Naive thymus-derived CD8-positive, alpha-beta T cell (primary cell): Measurements from ENCODE around the gene FCN3. TPM values are rescaled to one million over a fixed set of nuclear protein-coding genes. Genes with fewer than 3 reads are reported as not detected.

Experiments
- ATAC-seq, 2 donors: fragments of 150-1000 bp; cut with Tn5 transposase in 1 of 2; sonication (Bioruptor Pico), chemical (Tn5 transposase) in 1 of 2; 1 replicate in 1 of 2; 2 replicates in 1 of 2; pipeline ENCODE4 v1.10.0; 2021; ENCODE audit warnings: mild to moderate bottlenecking in 2 of 2, moderate library complexity in 2 of 2
- POLR2A ChIA-PET: fragments of 350-600 bp; sonication (Branson Sonifier 250); formaldehyde crosslinking; loops from one replicate; lab custom pipeline; 2021; ENCODE audit warnings: antibody characterized with exemption; lab: Charles Lee
- DNase-seq, 10 donors: peaks; one replicate each; pipeline versions ENCODE4 v3.0.0 to v3.0.0-alpha.2; 2020 to 2022
- H3K27ac Mint-ChIP-seq, 10 donors: one replicate each; pipeline ENCODE4 v1.8.0; 2020 to 2022; ENCODE audit warnings: mild to moderate bottlenecking in 10 of 10, mixed read lengths in 10 of 10, moderate library complexity in 4 of 10, inconsistent platforms in 1 of 10
- H3K27me3 Mint-ChIP-seq, 5 donors: one replicate each; pipeline ENCODE4 v1.8.0; 2021 to 2022; ENCODE audit warnings: mixed read lengths in 5 of 5
- H3K36me3 Mint-ChIP-seq, 3 donors: one replicate each; pipeline ENCODE4 v1.8.0; 2020 to 2022; ENCODE audit warnings: mixed read lengths in 3 of 3, mild to moderate bottlenecking in 2 of 3, inconsistent platforms in 1 of 3
- H3K4me1 Mint-ChIP-seq, 4 donors: one replicate each; pipeline ENCODE4 v1.8.0; 2021 to 2022; ENCODE audit warnings: mixed read lengths in 4 of 4
- H3K4me3 Mint-ChIP-seq, 10 donors: one replicate each; pipeline ENCODE4 v1.8.0; 2020 to 2022; ENCODE audit warnings: mild to moderate bottlenecking in 10 of 10, mixed read lengths in 10 of 10, moderate library complexity in 6 of 10, inconsistent platforms in 1 of 10
- H3K9me3 Mint-ChIP-seq, 9 donors: one replicate each; pipeline ENCODE4 v1.8.0; 2020 to 2022; ENCODE audit warnings: mixed read lengths in 9 of 9, mild to moderate bottlenecking in 3 of 9, inconsistent platforms in 1 of 9, moderate library complexity in 1 of 9
- polyA plus RNA-seq, 3 donors: library from polyadenylated mRNA; unstranded; fragments of 300-500 nt; fragmentation: Illumina TruSeq; gene quantifications; one replicate each; pipeline ENCODE4 v1.2.3, GENCODE V29; 2021
- total RNA-seq, 8 experiments: library from RNA in 2 of 8; stranded (reverse) in 2 of 8; gene quantifications; one replicate each; pipeline ENCODE4 v1.2.3 and lab custom pipeline; 2021 to 2026

FCN3 gene
- total and polyA plus RNA-seq, 5 experiments from 2014 or later, result not detected

DNA sequence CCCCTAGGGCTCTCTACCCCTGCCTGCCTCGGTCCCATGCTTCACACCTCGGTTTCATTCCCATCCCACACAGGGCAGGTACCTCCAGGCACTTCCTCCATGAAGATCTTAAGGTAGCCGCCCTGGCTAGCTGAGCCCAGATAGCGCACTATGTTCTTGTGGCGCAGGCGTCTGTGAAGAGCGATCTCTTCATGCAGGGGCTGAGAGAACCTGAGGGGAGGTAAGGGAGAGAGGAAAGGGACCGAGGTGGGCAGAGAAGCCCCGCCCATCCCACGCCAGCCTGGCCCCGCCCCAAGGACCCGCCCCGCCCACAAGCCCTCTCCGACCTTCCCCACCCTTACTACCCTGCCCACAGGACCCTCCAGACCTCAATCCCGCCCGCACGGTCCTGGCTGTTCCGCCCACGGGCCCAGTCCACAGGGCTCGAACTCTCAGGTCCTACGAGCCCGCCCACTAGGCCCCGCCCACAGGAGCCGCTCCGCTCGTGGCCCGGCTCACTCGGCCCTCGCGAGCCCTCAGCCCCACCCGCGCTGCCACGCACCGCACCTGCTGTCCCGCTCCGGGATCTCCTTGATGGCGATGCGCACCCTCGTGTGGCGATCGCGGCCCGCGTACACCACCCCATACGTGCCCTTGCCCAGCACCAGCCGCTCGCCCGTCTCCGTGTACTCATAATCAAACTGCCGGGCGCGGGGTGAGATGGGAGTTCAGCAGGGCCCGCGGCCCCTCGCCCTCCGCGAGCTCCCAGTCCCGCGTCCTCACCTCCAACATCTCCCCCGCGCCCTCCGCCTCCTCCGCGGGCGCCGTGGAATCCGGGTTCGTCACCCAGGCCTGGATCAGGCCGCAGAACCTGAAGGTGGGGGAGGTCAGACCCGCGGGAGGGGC, 14.2 kb downstream of the FCN3 start:
- H3K27ac Mint-ChIP-seq, result peak overlapping the region in 9 of 10 donors; percentile 46 to 92 (median 71)

DNA sequence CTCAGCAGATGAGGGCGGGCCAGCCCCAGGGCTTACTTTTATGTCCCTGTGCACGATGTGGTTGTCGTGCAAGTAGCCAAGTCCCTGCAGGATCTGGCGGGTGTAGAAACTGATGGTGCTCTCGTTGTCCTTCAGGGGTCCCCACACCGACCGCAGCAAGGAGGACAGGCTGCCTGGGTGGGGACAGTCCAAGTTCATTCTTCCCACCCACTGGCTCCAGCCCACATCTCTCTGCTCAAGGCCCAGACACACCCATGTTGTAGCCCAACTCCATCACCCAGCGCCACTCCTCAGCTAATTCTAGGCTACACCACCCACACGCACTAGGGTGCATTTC, 14.8 kb downstream of the FCN3 start:
- Mint-ChIP-seq H3K36me3 (no peaks in the 10 kb centered on the region), H3K4me3 (peak overlapping the region; percentile 64 to 88 (median 79)), H3K27ac (peak overlapping the region in 9 of 10 donors; percentile 29 to 92 (median 71)), H3K9me3 (no peaks in the 10 kb centered on the region), H3K4me1 (peaks cover 21 to 66% (median 58%) of the 10 kb centered on the region in 4 donors), H3K27me3 (no peaks in the 10 kb centered on the region)
- POLR2A ChIA-PET, result interaction anchor here (1.9 to 9.7 kb wide), 2 partner anchors 11 to 17 kb away, joined by 6 to 142 read pairs; partner anchors contain the start of gene SYTL1
- ATAC-seq (peak in 1 of 2 donors; percentile 16), DNase-seq (no peak)

More for the DNA sequence above, 14.2 kb downstream of the FCN3 start:
- peak overlapping the region; percentile 64 to 88 (median 79) for H3K4me3 Mint-ChIP-seq
- no peaks in the 10 kb centered on the region for H3K27me3 Mint-ChIP-seq
- H3K9me3 Mint-ChIP-seq, result no peaks in the 10 kb centered on the region
- DNase-seq (peak in 5 of 10 donors; percentile 28 to 61 (median 30)), ATAC-seq (peak; percentile 8 to 51)
- POLR2A ChIA-PET, result interaction anchor here (1.9 to 9.7 kb wide), 2 partner anchors 11 to 18 kb away, joined by 6 to 142 read pairs; partner anchors contain the start of gene SYTL1
- peaks cover 22 to 68% (median 61%) of the 10 kb centered on the region in 4 donors for H3K4me1 Mint-ChIP-seq
- H3K36me3 Mint-ChIP-seq, result no peaks in the 10 kb centered on the region

DNA sequence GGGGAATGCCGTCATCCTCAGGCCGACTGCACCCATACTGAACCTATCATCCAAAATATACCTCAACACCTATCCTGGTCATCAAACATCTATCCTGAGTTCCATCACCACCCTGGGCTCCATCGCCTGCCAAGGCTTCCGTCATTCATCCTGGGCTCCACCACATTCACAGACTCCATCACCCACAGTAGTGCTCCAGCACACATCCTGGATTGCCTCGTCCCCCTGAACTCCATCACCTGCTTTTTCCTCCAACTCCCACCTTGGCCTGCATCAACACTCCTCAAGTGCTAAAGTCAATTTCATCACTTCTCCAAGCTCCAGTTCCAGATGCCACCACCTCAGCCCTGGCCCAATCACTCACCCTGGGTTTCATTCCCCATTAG, 15.7 kb downstream of the FCN3 start:
- POLR2A ChIA-PET, result interaction anchor here (2.2 to 9.7 kb wide), 4 partner anchors 7 to 16 kb away, joined by 9 to 142 read pairs (median 22); partner anchors contain the start of genes MAP3K6 and SYTL1
- no peaks in the 10 kb centered on the region for H3K27me3 Mint-ChIP-seq
- H3K9me3 Mint-ChIP-seq, result no peaks in the 10 kb centered on the region
- peak overlapping the region in 8 of 10 donors; percentile 23 to 79 (median 56) for H3K4me3 Mint-ChIP-seq
- ATAC-seq (no peak), DNase-seq (no peak)
- H3K27ac Mint-ChIP-seq, result peak overlapping the region in 4 of 10 donors; percentile 49 to 80 (median 64)
- peaks cover 16 to 59% (median 50%) of the 10 kb centered on the region in 4 donors for H3K4me1 Mint-ChIP-seq
- no peaks in the 10 kb centered on the region for H3K36me3 Mint-ChIP-seq

GRCh38 chr1:27358038-27358927, 16.3 kb downstream of the FCN3 start:
- Mint-ChIP-seq H3K36me3 (no peaks in the 10 kb centered on the region), H3K4me1 (peaks cover 16 to 54% (median 50%) of the 10 kb centered on the region in 4 donors), H3K9me3 (no peaks in the 10 kb centered on the region), H3K27me3 (no peaks in the 10 kb centered on the region), H3K4me3 (peak overlapping the region in 8 of 10 donors; percentile 74 to 86 (median 80)), H3K27ac (peak overlapping the region in 4 of 10 donors; percentile 79 to 95 (median 84))
- POLR2A ChIA-PET, result interaction anchor here (0.6 to 9.7 kb wide), 8 partner anchors 7 to 224 kb away, joined by 3 to 142 read pairs (median 11); partner anchors contain the start of genes MAP3K6, SYTL1 and TMEM222
- DNase-seq (no peak), ATAC-seq (no peak)

DNA sequence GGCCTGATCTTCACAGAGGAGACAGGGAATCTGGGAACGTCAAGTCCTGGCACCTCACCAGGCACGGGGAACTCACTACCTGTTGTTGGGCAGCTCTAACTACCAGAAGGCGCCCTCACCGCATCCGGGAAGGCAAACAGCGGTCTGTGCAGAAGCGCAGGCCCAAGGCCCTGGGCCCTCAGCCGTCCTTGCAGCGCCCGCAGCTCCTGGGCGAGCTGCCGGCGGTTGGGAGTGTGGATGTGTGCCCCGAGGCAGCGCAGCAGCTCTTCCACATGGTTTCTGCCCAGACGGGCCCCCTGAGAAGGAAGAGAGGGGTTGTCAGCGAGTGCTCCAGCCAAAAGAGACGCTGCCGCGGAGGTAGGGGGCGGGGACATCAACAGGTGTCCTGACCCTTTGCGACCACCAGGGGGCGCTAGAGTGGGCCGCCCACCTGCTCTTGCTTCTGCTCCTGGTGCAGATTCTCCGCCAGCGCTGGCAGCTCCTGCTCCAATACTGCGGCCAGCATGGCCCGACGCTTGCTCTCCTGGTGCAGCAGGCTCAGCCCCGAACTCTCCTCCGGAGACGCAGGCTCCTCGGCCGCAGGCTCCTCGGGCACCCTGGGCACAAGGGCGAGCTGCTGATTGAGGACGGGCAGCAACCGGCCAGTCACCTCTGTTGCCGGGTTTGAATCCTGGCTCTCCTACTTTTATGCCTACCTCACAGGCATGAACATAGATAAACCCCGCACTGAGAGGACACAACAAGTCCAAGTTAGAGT, 17.2 kb downstream of the FCN3 start:
- H3K27ac Mint-ChIP-seq, result peak overlapping the region; percentile 53 to 95 (median 79)
- H3K4me3 Mint-ChIP-seq, result peak overlapping the region; percentile 74 to 86 (median 79)
- H3K36me3 Mint-ChIP-seq, result peaks cover 0 to 4% (median 0%) of the 10 kb centered on the region in 3 donors
- POLR2A ChIA-PET, result interaction anchor here (0.5 to 9.7 kb wide), 14 partner anchors 8 to 285 kb away, joined by 3 to 142 read pairs (median 6); partner anchors contain the start of genes MAP3K6, SYTL1, TMEM222 and WDTC1
- DNase-seq, result peak; percentile 72 to 89 (median 82)
- no peaks in the 10 kb centered on the region for H3K9me3 Mint-ChIP-seq
- peaks cover 16 to 52% (median 50%) of the 10 kb centered on the region in 4 donors for H3K4me1 Mint-ChIP-seq
- no peaks in the 10 kb centered on the region for H3K27me3 Mint-ChIP-seq
- peak; percentile 76 to 84 for ATAC-seq

- DNase-seq (peak in 1 of 10 donors; percentile 27), ATAC-seq (peak; percentile 19 to 23)
- POLR2A ChIA-PET, result interaction anchor here (0.5 to 9.7 kb wide), 15 partner anchors 7 to 972 kb away, joined by 3 to 142 read pairs (median 5); partner anchors contain the start of genes MAP3K6, MED18, SYTL1 and TMEM222
- Mint-ChIP-seq H3K4me3 (peak overlapping the region; percentile 74 to 86 (median 79)), H3K36me3 (peaks cover 0 to 6% (median 0%) of the 10 kb centered on the region in 3 donors), H3K4me1 (peaks cover 16 to 52% (median 50%) of the 10 kb centered on the region in 4 donors), H3K27me3 (no peaks in the 10 kb centered on the region), H3K27ac (peak overlapping the region; percentile 66 to 95 (median 79)), H3K9me3 (no peaks in the 10 kb centered on the region)
Measured at GRCh38 chr1:27356619-27357280, 17.9 kb downstream of the FCN3 start.

DNA sequence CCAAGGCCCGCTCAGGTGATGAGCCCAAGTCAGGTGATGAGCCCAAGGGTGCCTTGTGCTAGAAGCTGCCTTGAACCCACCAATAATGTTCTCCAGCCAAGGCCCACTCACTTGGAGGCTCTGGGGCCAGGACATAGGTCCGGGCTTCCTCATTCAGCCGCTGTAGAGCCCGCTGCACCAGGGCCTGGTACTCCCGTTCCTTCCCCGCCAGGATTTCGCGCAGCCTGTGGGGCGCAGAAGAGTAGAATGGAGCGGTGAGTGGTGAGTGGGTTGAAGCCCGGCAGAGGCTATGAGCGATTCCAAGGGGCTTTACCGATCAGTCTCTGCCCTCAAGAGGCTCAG, 18.4 kb downstream of the FCN3 start:
- H3K9me3 Mint-ChIP-seq, result no peaks in the 10 kb centered on the region
- H3K4me3 Mint-ChIP-seq, result peak overlapping the region in 9 of 10 donors; percentile 42 to 86 (median 65)
- no peak for ATAC-seq
- H3K36me3 Mint-ChIP-seq, result peaks cover 0 to 10% (median 0%) of the 10 kb centered on the region in 3 donors
- H3K27me3 Mint-ChIP-seq, result no peaks in the 10 kb centered on the region
- no peak for DNase-seq
- peaks cover 16 to 51% (median 48%) of the 10 kb centered on the region in 4 donors for H3K4me1 Mint-ChIP-seq
- POLR2A ChIA-PET, result interaction anchor here (0.9 to 9.7 kb wide), 7 partner anchors 7 to 973 kb away, joined by 3 to 142 read pairs (median 13); partner anchors contain the start of genes MAP3K6, MED18 and SYTL1
- H3K27ac Mint-ChIP-seq, result peak overlapping the region in 9 of 10 donors; percentile 27 to 95 (median 66)

- Mint-ChIP-seq H3K27ac (peak overlapping the region in 9 of 10 donors; percentile 25 to 95 (median 80)), H3K36me3 (peaks cover 0 to 10% (median 0%) of the 10 kb centered on the region in 3 donors), H3K4me3 (peak overlapping the region in 7 of 10 donors; percentile 26 to 84 (median 49)), H3K9me3 (no peaks in the 10 kb centered on the region), H3K4me1 (peaks cover 16 to 51% (median 45%) of the 10 kb centered on the region in 4 donors), H3K27me3 (no peaks in the 10 kb centered on the region)
- DNase-seq (no peak), ATAC-seq (no peak)
- POLR2A ChIA-PET, result interaction anchor here (1.0 to 9.7 kb wide), 5 partner anchors 10 to 243 kb away, joined by 3 to 142 read pairs (median 4); partner anchors contain the start of genes MAP3K6 and SYTL1
Measured at GRCh38 chr1:27355683-27356082, 18.9 kb downstream of the FCN3 start.

DNA sequence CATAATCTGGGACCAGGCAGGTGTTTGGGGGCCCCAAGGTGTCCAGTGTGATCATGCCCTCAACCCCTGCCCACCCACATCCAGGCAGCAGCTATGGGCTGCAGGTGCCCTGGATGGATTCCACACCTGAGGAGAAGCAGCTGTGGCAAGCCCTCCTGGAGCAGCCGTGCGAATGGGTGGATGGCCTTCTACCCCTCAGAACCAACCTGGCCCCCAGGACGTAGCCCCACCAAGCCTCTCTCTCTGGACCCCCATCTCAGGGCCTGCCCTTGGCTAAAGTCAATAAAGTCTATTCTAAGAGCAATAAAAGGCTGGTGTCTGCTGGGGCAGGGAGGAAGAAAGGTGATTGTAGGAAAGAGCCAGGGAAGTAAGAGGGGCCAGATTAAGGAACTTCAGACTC, 21.0 kb downstream of the FCN3 start:
- DNase-seq (no peak), ATAC-seq (no peak)
- Mint-ChIP-seq H3K4me3 (peak overlapping the region in 1 of 10 donors; percentile 37), H3K4me1 (peaks cover 5 to 37% (median 27%) of the 10 kb centered on the region in 4 donors), H3K9me3 (no peaks in the 10 kb centered on the region), H3K36me3 (peaks cover 0 to 14% (median 0%) of the 10 kb centered on the region in 3 donors), H3K27ac (peak overlapping the region in 8 of 10 donors; percentile 14 to 74 (median 47)), H3K27me3 (no peaks in the 10 kb centered on the region)
- POLR2A ChIA-PET, result interaction anchor here (0.7 to 9.7 kb wide), 3 partner anchors 11 to 108 kb away, joined by 4 to 142 read pairs (median 4); partner anchors contain the start of gene SYTL1

GRCh38 chr1:27353166-27353565, 21.5 kb downstream of the FCN3 start:
- peak overlapping the region in 4 of 10 donors; percentile 29 to 61 (median 49) for H3K27ac Mint-ChIP-seq
- H3K4me1 Mint-ChIP-seq, result peaks cover 5 to 34% (median 27%) of the 10 kb centered on the region in 4 donors
- ATAC-seq, result no peak
- H3K4me3 Mint-ChIP-seq, result no peak overlapping the region
- POLR2A ChIA-PET, result interaction anchor here (0.6 to 9.7 kb wide), 3 partner anchors 11 to 26 kb away, joined by 3 to 142 read pairs (median 4); partner anchors contain the start of gene SYTL1
- peaks cover 0 to 14% (median 0%) of the 10 kb centered on the region in 3 donors for H3K36me3 Mint-ChIP-seq
- no peaks in the 10 kb centered on the region for H3K9me3 Mint-ChIP-seq
- H3K27me3 Mint-ChIP-seq, result no peaks in the 10 kb centered on the region
- DNase-seq, result no peak
